Measurements from ENCODE around the gene KLHL7. TPM values are rescaled to one million over a fixed set of nuclear protein-coding genes. Genes with fewer than 3 reads are reported as not detected.

KLHL7 gene, protein sequence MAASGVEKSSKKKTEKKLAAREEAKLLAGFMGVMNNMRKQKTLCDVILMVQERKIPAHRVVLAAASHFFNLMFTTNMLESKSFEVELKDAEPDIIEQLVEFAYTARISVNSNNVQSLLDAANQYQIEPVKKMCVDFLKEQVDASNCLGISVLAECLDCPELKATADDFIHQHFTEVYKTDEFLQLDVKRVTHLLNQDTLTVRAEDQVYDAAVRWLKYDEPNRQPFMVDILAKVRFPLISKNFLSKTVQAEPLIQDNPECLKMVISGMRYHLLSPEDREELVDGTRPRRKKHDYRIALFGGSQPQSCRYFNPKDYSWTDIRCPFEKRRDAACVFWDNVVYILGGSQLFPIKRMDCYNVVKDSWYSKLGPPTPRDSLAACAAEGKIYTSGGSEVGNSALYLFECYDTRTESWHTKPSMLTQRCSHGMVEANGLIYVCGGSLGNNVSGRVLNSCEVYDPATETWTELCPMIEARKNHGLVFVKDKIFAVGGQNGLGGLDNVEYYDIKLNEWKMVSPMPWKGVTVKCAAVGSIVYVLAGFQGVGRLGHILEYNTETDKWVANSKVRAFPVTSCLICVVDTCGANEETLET
- total RNA-seq (10 to 100 TPM in 2 of 6 donors, 1 to 10 TPM in 4; 7.2 to 13.4 (median 9.8) TPM), polyA plus RNA-seq (1 to 10 TPM; 5.4 to 8.3 TPM)

DNA sequence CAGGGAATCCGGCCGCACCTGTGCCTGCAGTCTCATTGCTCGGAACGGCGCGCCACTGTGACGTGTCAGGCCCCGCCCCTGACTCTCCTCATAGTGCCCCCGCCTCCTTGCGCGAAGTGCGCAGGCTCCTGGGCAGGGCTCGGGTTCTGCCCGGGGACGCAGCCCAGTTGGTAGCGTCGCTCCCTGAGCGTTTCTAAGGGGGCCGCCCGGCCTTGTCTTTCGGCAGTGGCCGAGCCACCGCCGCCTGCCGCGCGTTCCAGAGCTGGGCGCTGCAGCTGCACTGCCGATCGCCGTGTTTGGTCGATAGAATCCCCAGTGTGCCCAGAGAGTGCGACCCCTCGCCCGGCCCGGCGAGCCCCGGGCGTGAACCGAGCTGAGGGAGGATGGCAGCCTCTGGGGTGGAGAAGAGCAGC is at the start of gene KLHL7:
TSS of gene KLHL7 (plus strand) at position 142 of the 413 bp plus-strand sequence. CDS start at position 384, 242 bp downstream.
- intact Hi-C loops (cut with DNase I), result no loop called here
- 0 to 1% methylated on average over 40 of the region's 40 CpGs for WGBS, 2 donors

DNA sequence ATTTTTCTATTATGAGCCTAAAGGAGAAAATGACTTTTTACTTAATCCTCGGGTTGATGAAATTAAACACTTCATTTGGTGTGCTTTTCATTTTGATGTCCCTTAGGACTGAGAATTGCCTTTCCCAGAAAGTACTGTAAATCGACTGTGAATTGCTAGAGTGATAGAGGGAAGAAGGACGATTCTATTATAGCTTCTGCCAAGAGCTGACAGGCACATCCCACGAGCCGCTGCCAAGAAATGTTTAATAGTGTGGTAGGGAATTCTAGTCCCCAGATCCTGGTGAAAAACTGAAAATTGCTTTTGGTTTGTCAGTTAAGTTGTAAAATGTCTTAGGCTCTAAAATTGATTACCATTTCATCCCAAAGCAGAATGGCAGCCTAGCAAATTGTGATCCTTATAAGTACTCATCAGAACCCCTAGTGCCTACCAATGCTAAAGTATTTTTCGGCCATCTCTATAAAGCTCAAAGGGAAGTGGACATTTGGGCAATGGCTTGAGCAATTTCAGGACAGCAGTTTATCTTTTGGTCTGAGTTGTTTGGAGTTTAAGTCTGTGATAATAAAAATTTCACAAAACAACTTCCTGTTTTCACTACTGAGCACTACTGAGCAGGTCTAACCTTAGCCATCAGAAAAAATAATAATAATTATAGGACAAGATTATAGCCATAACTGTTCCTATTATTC is 47.0 kb upstream of the KLHL7 start:
- Histone ChIP-seq H3K9me3 (no peaks in the 10 kb centered on the region), H3K4me3 (no peak overlapping the region), H3K36me3 (no peaks in the 10 kb centered on the region), H3K27ac (no peak overlapping the region), H3K27me3 (no peaks in the 10 kb centered on the region), H3K4me1 (no peaks in the 10 kb centered on the region)
- no peak for FAIRE-seq
- ATAC-seq, result no peak
- 47 to 55% methylated on average over 6 of the region's 6 CpGs for WGBS, 2 donors
- no peak for DNase-seq
- intact Hi-C loops (cut with DNase I), result loop anchor here in 2 of 3 donors (10.0 kb wide), 2 partner anchors 334 to 504 kb away; partner anchors contain the start of gene IL6 (in 1 of the 2)
- TF ChIP-seq, protein P1, sequence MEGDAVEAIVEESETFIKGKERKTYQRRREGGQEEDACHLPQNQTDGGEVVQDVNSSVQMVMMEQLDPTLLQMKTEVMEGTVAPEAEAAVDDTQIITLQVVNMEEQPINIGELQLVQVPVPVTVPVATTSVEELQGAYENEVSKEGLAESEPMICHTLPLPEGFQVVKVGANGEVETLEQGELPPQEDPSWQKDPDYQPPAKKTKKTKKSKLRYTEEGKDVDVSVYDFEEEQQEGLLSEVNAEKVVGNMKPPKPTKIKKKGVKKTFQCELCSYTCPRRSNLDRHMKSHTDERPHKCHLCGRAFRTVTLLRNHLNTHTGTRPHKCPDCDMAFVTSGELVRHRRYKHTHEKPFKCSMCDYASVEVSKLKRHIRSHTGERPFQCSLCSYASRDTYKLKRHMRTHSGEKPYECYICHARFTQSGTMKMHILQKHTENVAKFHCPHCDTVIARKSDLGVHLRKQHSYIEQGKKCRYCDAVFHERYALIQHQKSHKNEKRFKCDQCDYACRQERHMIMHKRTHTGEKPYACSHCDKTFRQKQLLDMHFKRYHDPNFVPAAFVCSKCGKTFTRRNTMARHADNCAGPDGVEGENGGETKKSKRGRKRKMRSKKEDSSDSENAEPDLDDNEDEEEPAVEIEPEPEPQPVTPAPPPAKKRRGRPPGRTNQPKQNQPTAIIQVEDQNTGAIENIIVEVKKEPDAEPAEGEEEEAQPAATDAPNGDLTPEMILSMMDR (IDR thresholded peaks at IDR 0.05), result no peak

More for the DNA sequence above, at the start of gene KLHL7:
- TF ChIP-seq, protein P1 (IDR thresholded peaks at IDR 0.05), result no peak
- peak; percentile 96 to 98 (median 97) for DNase-seq
- peaks cover 5 to 16% (median 5%) of the 10 kb centered on the region in 3 donors for H3K4me1 ChIP-seq
- no peaks in the 10 kb centered on the region for H3K9me3 ChIP-seq
- H3K4me3 ChIP-seq, result peak within 1 kb of the TSS; percentile 67 to 97 (median 80)
- peak within 1 kb of the TSS; percentile 88 to 95 (median 91) for H3K27ac ChIP-seq
- no peaks in the 10 kb centered on the region for H3K27me3 ChIP-seq
- ATAC-seq, result peak; percentile 98 to 100 (median 100)
- FAIRE-seq, result no peak
- no peaks in the 10 kb centered on the region for H3K36me3 ChIP-seq

DNA sequence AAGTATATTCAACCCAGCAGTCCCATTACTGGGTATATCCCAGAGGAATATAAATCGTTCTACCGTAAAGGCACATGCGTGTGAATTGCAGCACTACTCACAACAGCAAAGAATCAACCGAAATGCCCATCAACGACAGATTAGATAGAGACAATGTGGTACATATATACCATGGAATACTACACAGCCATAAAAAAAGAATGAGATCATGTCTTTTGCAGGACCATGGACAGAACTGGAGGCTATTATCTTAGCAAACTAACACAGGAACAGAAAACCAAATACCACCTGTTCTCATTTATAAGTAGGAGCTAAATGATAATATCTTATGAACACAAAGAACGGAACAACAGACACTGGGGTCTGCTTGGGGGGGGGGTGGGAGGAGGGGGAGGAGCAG is 44.3 kb upstream of the KLHL7 start:
- WGBS, 2 donors, result 83 to 91% methylated on average over 6 of the region's 6 CpGs

DNA sequence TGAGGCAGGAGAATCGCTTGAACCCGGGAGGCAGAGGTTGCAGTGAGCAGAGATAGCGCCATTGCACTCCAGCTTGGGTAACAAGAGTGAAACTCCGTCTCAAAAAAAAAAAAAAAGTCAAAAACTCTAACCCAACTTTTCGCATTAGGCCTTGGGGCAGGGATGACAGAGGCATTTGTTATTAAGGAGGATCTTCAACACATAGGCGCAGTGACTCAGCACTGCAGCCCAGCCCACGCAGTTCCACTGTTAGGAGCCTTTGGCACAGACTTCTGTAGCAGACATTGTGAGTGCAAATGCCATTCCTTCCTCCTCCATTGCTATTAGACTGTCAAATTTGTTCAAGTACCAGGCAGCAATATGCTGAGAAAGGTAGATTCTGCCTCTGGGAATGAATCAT is 43.1 kb upstream of the KLHL7 start:
- ATAC-seq (no peak), DNase-seq (no peak), FAIRE-seq (no peak)
- Histone ChIP-seq H3K4me1 (no peaks in the 10 kb centered on the region), H3K9me3 (no peaks in the 10 kb centered on the region), H3K27me3 (no peaks in the 10 kb centered on the region), H3K36me3 (no peaks in the 10 kb centered on the region), H3K4me3 (no peak overlapping the region), H3K27ac (no peak overlapping the region)
- intact Hi-C loops (cut with DNase I), result loop anchor here in 1 of 3 donors (10.0 kb wide), 1 partner anchor 508 kb away; no protein-coding TSS in a partner anchor
- 91 to 93% methylated on average over 7 of the region's 7 CpGs for WGBS, 2 donors
- TF ChIP-seq, protein P1 (IDR thresholded peaks at IDR 0.05), result no peak

More for the DNA sequence above, 44.3 kb upstream of the KLHL7 start:
- Histone ChIP-seq H3K27me3 (no peaks in the 10 kb centered on the region), H3K4me3 (no peak overlapping the region), H3K9me3 (no peaks in the 10 kb centered on the region), H3K27ac (no peak overlapping the region), H3K4me1 (no peaks in the 10 kb centered on the region), H3K36me3 (no peaks in the 10 kb centered on the region)
- ATAC-seq (no peak), DNase-seq (no peak), FAIRE-seq (no peak)
- intact Hi-C loops (cut with DNase I), result loop anchor here in 1 of 3 donors (10.0 kb wide), 1 partner anchor 507 kb away; no protein-coding TSS in a partner anchor
- TF ChIP-seq, protein P1 (IDR thresholded peaks at IDR 0.05), result no peak
